GM19043 (cell line): ENCODE results near the gene SAG.

ENCODE experiments used
- ATAC-seq: cut with Tn5 transposase; IDR thresholded peaks from one replicate; pipeline ENCODE4 v1.9.1; 2021; ENCODE audit warnings: low read depth; ENCODE audit not compliant: unreplicated experiment

Gene SAG

GRCh38 chr2:233307565-233307964, at the start of gene SAG:
Gene SAG (plus strand): TSS chr2:233307816. CDS start chr2:233309190, 1,374 bp downstream.
- no peak for ATAC-seq

GRCh38 chr2:233258211-233258610, 49.4 kb upstream of the SAG start:
- no peak for ATAC-seq

- ATAC-seq, result no peak
These were observed 47.9 kb upstream of the SAG start for GRCh38 chr2:233259730-233260129.

DNA sequence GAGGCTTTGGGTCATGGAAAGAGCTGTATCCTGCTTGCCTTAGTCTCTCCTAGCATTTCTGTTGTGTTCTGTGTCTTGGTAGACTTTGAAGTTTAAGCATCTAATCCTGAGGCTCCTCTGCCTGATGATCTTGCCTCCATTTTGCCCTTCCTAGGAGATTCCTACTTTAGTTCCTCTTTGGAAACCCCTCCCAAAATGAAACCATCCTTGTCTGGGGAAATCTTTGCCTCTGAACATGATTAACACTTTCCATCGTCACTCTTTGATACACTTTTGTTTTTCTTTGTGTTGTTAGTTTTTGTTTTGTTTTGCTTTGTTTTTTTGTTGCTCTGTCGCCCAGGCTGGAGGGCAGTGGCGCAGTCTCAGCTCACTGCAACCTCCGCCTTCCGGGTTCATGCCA, 47.0 kb upstream of the SAG start:
- no peak for ATAC-seq

DNA sequence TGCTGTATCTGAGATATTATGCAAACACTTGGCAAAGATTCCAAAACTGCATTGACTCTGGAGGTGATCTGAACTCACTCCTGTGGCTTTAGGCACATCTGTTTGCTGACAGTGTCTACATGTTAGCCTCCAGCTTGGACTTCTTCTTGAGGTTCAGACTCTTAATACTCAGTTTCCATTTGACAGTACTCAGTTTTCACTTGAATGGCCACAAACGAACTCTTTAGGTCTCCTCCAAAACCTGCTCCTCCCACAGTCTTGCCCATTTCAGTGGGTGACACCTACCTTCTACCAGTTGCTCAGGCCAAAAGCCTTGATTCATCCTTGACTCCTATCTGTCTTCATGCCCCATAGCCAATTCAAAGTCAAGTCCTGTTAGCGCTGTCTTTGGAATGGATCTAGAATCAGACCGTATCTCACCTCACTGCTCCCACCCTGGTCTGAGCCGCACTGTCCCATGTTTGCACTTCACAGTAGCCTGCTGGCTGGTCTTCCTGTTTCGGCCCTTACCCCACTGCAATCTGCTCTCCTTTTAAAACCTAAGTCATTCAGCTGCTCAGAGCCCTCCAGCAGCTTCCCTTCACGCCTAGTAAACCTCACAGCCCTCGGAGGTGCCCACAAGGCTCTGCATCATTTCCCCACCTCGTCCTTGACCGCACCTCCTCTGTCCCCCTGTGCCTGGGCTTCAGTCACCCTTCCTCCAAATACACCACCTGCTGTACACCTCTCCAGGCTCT, 45.6 kb upstream of the SAG start:
- no peak for ATAC-seq

GRCh38 chr2:233262562-233262961, 45.1 kb upstream of the SAG start:
- no peak for ATAC-seq

- no peak for ATAC-seq
These were observed 44.5 kb upstream of the SAG start for GRCh38 chr2:233263045-233263570.

DNA sequence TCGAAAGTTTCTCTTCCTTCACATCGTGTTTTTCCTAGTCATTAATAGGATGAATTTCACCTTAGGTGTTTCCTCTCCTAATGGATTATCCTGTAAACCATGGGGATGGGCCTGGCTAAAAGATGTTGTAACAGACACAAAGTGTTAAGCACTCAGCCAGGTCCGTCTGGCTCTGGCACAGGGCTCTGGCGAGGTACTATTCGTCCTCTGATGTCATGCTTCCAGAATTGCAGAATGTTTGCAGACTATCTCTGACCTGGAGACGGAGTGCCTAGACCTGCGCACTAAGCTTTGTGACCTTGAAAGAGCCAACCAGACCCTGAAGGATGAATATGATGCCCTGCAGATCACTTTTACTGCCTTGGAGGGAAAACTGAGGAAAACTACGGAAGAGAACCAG, 42.9 kb upstream of the SAG start:
- ATAC-seq, result no peak

DNA sequence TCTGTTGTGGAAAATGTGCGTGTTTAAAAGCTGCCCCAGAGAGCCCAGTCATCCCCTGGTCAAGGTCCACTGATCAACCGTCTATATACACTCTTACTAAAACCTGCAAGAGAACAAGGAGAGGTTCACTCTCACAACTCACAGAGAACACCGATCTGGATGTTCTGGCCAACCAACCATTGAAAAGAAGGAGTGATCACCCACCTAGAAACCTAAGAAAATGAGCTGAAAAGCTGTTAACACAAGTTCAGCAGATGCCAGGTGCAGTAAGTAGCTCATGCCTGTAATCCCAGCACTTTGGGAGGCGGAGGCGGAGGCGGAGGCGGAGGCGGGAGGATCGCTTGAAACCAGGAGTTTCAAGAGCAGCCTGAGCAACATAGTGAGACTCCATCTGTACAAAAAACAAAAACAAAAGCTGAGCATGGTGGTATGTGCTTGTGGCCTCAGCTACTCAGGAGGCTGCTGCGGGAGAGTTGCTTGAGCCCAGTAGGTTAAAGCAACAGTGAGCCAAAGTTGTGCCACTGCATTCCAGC, 41.7 kb upstream of the SAG start:
- ATAC-seq, result no peak

GRCh38 chr2:233266481-233266880, 41.1 kb upstream of the SAG start:
- ATAC-seq, result no peak

GRCh38 chr2:233267516-233268245, 39.9 kb upstream of the SAG start:
- peak; percentile 94 for ATAC-seq

DNA sequence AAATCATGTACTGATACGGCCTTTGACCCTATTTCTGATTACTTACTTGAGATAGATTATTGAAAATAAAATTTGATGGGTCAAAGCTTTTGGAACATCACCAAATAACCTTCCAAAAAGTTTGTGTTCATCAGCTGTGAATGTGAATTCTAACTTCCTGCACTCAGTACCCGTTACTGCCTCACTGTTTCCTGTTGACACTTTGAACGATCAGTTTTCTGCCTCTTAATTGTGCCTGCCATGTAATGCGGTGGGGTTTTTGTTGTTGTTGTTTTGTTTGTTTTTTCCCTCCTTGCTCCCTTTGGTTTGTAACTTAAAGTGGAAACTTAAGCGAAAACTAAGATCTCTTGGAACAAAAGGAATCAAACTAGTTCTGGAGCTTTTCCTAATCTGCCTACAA, 37.2 kb upstream of the SAG start:
- no peak for ATAC-seq

- ATAC-seq, result no peak
These were observed 36.7 kb upstream of the SAG start for GRCh38 chr2:233270951-233271350.

DNA sequence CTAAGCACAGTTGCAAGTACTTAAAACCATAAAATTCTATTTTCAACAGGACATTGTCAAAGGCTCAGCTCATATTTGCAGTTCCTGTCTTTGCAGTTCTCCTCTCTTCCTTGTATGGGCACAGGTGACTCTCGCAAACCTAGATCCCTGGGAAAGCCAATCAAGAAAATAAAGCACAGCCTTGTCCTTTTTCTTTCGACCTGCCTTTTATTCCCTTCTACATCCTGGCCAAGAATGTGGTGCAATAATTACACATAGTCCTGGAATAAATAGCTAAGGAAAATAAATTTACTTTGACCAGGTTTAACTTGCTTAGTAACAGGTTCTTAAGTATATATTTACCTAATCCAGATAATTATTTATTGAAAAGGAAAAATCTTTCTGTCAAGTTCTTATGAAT, 35.9 kb upstream of the SAG start:
- no peak for ATAC-seq

- no peak for ATAC-seq
These were observed 34.5 kb upstream of the SAG start for GRCh38 chr2:233273120-233273519.

- ATAC-seq, result no peak
These were observed 32.4 kb upstream of the SAG start for GRCh38 chr2:233275223-233275622.

DNA sequence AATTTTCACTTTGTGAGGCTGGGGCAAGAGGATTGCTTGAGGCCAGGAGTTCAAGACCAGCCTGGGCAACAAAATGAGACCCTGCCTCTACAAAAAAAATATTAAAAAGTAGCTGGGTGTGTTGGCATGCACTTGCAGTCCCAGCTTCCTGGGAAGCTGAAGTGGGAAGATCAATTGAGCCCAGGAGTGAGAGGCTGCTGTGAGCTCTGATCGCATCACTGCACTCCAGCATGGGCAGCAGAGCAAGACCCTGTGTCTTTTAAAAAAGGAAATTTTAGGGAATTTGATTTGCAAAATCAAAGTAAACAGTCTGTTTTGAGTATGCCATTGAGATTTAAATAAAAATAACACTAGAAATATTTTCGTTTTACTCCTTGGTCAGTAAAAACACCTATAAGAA, 28.7 kb upstream of the SAG start:
- ATAC-seq, result no peak

GRCh38 chr2:233280114-233280693, 27.4 kb upstream of the SAG start:
- no peak for ATAC-seq

DNA sequence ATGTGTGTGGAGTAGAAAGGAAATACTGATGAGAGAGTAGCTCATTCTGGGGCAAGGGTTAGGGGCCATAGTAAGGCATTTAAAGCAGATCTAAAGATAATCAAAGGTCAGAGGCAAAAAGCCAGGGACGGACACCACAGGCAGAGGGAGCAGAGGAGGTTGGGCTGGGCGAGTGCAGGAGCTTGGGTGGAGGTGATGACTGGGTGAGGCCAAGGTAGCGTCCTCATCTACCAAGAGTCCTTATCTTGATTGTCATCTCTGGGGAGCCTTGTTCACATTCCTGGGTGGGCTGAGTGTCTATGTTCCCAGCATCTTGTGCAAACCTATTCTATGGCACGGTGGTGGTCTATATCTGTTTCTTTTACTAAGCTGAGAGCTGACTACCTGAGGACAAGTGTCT, 26.1 kb upstream of the SAG start:
- ATAC-seq, result no peak

GRCh38 chr2:233281992-233282603, 25.5 kb upstream of the SAG start:
- no peak for ATAC-seq

GRCh38 chr2:233285921-233286320, 21.7 kb upstream of the SAG start:
- no peak for ATAC-seq
